Ovary (tissue), 9 donors: ENCODE data around the gene PRKG2. TPM values are rescaled to one million over a fixed set of nuclear protein-coding genes. Genes with fewer than 3 reads are reported as not detected.
"Not testable (repeated sequence)": the region's sequence is repeated elsewhere in the genome, so short reads cannot be mapped to it uniquely, and the experiment has no call there.

Experiments
- DNase-seq, 5 donors: peaks; one replicate each; pipeline ENCODE4 v3.0.0-alpha.2; 2019 to 2020
- H3K27ac ChIP-seq, 2 donors: fragments of 200-600 bp; one replicate each; pipeline versions ENCODE4 v1.5.1 to v1.8.0; 2019 to 2022
- H3K27me3 ChIP-seq: fragments of 200-600 bp; one replicate; pipeline ENCODE4 v1.8.0; 2022
- H3K36me3 ChIP-seq: fragments of 200-600 bp; sonication (generic); one replicate; pipeline ENCODE4 v1.5.1; 2019
- H3K4me1 ChIP-seq: one replicate; pipeline ENCODE4 v1.8.1; 2013; ENCODE audit warnings: mild to moderate bottlenecking, moderate library complexity; ENCODE audit not compliant: insufficient read depth
- H3K4me3 ChIP-seq: fragments of 200-600 bp; sonication (generic); one replicate; pipeline ENCODE4 v1.5.1; 2017
- H3K9me3 ChIP-seq, 2 donors: fragments of 200-600 bp in 1 of 2; sonication (generic) in 1 of 2; one replicate each; pipeline versions ENCODE4 v1.5.1 to v1.8.1; 2013 to 2019; ENCODE audit warnings: mild to moderate bottlenecking in 1 of 2, moderate library complexity in 1 of 2
- CTCF ChIP-seq, 3 donors: fragments of 450-650 bp in 2 of 3; fragments of 200-600 bp in 1 of 3; IDR thresholded peaks; one replicate each; pipeline versions ENCODE4 v1.5.1 to v1.8.0; 2016 to 2022; ENCODE audit warnings: antibody characterized with exemption in 3 of 3, mild to moderate bottlenecking in 1 of 3
- EP300 ChIP-seq: sonication (generic); formaldehyde crosslinking; IDR thresholded peaks from one replicate; pipeline ENCODE4 v1.6.1; 2017; ENCODE audit warnings: antibody characterized with exemption
- POLR2A ChIP-seq: fragments of 450-650 bp; IDR thresholded peaks from one replicate; pipeline ENCODE4 v1.6.1; 2017; ENCODE audit warnings: antibody characterized with exemption, mild to moderate bottlenecking, moderate library complexity
- WGBS, 3 donors: extraction: QIAGEN DNeasy Blood & Tissue Kit in 1 of 3; methylation state at CpG; one replicate each; pipeline versions ENCODE4 v1.1.5 to v1.1.7; 2013 to 2017; 5-methylcytosine and 5-hydroxymethylcytosine counted together
- intact Hi-C, 4 donors: fragments of 100-400 bp; cut with DNase I; formaldehyde crosslinking; loops; one replicate each; pipeline versions ENCODE4 v1.11.0 to v1.15.1; 2022 to 2023
- polyA plus RNA-seq, 2 donors: library from polyadenylated mRNA; stranded (reverse); fragments of 200-250 nt in 1 of 2; fragments of 350-450 nt in 1 of 2; fragmentation: Illumina TruSeq in 1 of 2; extraction: RNeasy Lipid Tissue Mini Kit (QIAGEN cat#74804) in 1 of 2; gene quantifications; one replicate each; pipeline ENCODE4 v1.2.3, GENCODE V29; 2013 to 2014
- total RNA-seq, 7 donors: library from RNA; depleted of rRNA in 2 of 7; stranded (reverse); fragments of >200 nt in 2 of 7; fragmentation: NEBNext Ultra II Directional in 3 of 7; extraction: Animal tissue kit (Norgen Biotek cat#: 25700) in 3 of 7; gene quantifications; one replicate each; pipeline versions ENCODE4 v1.1.0 to v1.2.4, GENCODE V29; 2016 to 2023
- donor health status: DM: no; HTN: no; CAD: no; lungs with moderate emphysema.
- donor health status: DM: no; HTN: no; CAD: no.
- donor health status: Bipolar disorder and iron deficiency.
- donor health status: DM: yes; HTN: yes; CAD: no.
- donor health status: DM: no; HTN: no; CAD: no.
- donor health status: DM: yes; HTN: yes; CAD: no.

PRKG2 gene
- total and polyA plus RNA-seq, 9 donors, result 0.08 to 0.60 (median 0.16) TPM; not detected in 3

DNA sequence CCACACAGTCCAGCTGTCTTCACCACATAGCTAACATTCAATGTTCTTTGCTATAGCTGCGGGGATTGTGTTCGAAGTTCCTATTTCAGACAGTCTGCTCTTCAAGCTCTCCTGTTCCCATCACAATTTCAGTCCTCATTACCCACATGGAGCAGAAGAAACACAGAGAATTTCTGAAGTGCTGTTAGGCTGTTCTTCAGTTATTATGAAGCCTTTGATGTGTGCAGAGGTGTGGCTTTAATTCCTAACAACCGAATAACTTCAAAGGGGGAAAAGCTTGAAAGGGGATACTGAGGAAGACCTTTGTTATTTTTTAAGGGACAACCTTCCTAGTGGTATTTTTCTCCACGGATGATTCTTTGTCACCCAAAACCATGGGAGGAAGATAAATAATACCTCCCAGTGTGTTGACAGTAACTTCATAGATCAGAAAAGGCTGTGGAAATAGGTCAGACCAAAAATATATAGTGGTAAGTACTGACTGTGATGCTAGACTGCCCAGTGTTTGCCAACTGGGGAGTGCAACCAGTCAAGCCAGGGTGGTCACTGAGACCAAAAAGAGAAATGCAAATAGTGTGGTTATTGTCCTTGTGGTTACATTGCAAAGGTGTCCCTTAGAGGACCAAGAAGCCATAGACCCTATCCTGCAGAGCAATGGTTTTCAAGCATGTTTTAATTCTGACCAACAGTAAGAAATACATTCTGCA lies 52.1 kb downstream of the PRKG2 start:
- intact Hi-C loops, result no loop called here
- no peak for DNase-seq
- no peaks in the 10 kb centered on the region for H3K27me3 ChIP-seq
- no peak overlapping the region for H3K4me3 ChIP-seq
- no peaks in the 10 kb centered on the region for H3K9me3 ChIP-seq
- TF ChIP-seq CTCF (IDR thresholded peaks at IDR 0.05) (no peak), EP300 (no peak), POLR2A (no peak)
- H3K36me3 ChIP-seq, result no peaks in the 10 kb centered on the region
- WGBS, 3 donors, result 63 to 69% (median 67%) methylated on average over 4 of the region's 4 CpGs
- H3K4me1 ChIP-seq, result no peaks in the 10 kb centered on the region
- no peak overlapping the region for H3K27ac ChIP-seq

GRCh38 chr4:81153714-81154323 lies 61.2 kb downstream of the PRKG2 start:
- DNase-seq, result peak in 1 of 5 donors; percentile 23
- H3K27ac ChIP-seq, H3K27me3 ChIP-seq, H3K36me3 ChIP-seq, H3K4me1 ChIP-seq, H3K9me3 ChIP-seq, intact Hi-C loops: not testable (repeated sequence)
- H3K4me3 ChIP-seq, result peak overlapping the region; percentile 22
- 38 to 70% (median 56%) methylated on average over 25 to 30 of the region's 30 CpGs for WGBS, 3 donors

GRCh38 chr4:81152839-81153713 lies 61.9 kb downstream of the PRKG2 start:
- intact Hi-C loops, result no loop called here
- Histone ChIP-seq H3K4me1 (no peaks in the 10 kb centered on the region), H3K9me3 (no peaks in the 10 kb centered on the region), H3K4me3 (peak overlapping the region; percentile 22), H3K27ac (no peak overlapping the region), H3K27me3 (no peaks in the 10 kb centered on the region), H3K36me3 (no peaks in the 10 kb centered on the region)
- WGBS, 3 donors, result 76 to 83% (median 78%) methylated on average over 1 of the region's 1 CpG
- no peak for DNase-seq
- TF ChIP-seq POLR2A (no peak), CTCF (IDR thresholded peaks at IDR 0.05) (no peak)

DNA sequence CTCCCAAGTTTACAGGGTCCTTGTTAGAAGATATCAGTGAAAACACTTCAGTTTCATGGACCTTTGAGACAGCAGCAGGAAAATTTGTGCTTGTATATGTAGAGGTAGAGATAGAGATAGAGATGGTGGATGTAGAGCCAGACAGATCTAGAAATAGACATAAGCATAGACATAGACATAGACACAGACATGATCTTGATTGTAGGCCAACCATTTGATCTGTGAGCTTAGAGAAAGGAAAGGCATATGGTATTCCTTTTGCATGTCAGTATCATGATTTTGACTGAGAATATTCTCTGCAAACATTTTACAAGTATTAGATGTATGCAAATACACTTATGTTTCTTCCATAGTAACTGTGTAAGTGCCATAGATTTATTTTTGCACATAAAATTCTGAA lies 65.0 kb downstream of the PRKG2 start:
- H3K4me1 ChIP-seq, result no peaks in the 10 kb centered on the region
- TF ChIP-seq POLR2A, result no peak
- TF ChIP-seq EP300, result no peak
- TF ChIP-seq CTCF (IDR thresholded peaks at IDR 0.05), result no peak
- H3K27me3 ChIP-seq, result no peaks in the 10 kb centered on the region
- no peaks in the 10 kb centered on the region for H3K9me3 ChIP-seq
- no peak for DNase-seq
- H3K27ac ChIP-seq, result no peak overlapping the region
- intact Hi-C loops, result no loop called here
- no peak overlapping the region for H3K4me3 ChIP-seq
- no peaks in the 10 kb centered on the region for H3K36me3 ChIP-seq
